Skeletal muscle satellite cell (primary cell): ENCODE results near the gene PSMD8.

ENCODE experiments used
- H3K27me3 ChIP-seq: 2 replicates; pipeline ENCODE4 v1.7.0; 2013; ENCODE audit warnings: low read length; ENCODE audit not compliant: control insufficient read depth, insufficient read depth
- H3K36me3 ChIP-seq: 2 replicates; pipeline ENCODE4 v1.7.0; 2013; ENCODE audit warnings: mild to moderate bottlenecking, control low read depth, low read length; ENCODE audit not compliant: insufficient read depth
- H3K4me1 ChIP-seq: 2 replicates; pipeline ENCODE4 v1.7.0; 2013; ENCODE audit warnings: low read length; ENCODE audit not compliant: control insufficient read depth, insufficient read depth
- H3K4me2 ChIP-seq: 2 replicates; pipeline ENCODE4 v1.7.0; 2013; ENCODE audit warnings: mild to moderate bottlenecking, low read length
- H3K4me3 ChIP-seq: 2 replicates; pipeline ENCODE4 v1.7.0; 2013; ENCODE audit warnings: low read length
- H3K9ac ChIP-seq: 2 replicates; pipeline ENCODE4 v1.7.0; 2013; ENCODE audit warnings: mild to moderate bottlenecking, low read depth, low read length, moderate library complexity
- H3K9me3 ChIP-seq: replicated peaks from 2 replicates; pipeline ENCODE4 v1.7.0; 2013; ENCODE audit warnings: mild to moderate bottlenecking, control low read depth, low read length

The PSMD8 gene

DNA sequence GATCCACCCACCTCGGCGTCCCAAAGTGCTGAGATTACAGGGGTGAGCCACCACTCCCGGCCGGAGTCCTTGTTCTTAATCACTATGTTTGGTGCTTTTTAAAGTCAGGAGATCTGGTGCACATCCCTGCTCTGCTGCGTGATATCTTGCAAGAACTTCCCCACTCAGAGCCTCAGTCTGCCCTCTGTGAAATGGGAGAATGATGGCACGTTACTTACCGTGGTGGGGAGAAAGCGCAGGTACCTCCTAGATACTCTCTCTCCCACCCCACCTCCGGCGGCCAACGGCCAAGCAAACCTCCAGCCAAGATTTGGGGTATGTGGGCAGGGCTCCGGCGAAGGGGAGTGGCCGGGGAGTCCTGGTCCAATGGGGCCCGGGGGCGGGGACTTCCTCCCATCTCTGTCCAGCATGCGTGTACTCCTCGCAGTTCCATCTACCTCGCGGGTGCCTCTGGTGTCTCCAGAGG, 58.9 kb downstream of the PSMD8 start, which contains the start of gene RYR1:
TSS of gene RYR1 (plus strand) at position 424 of the 466 bp plus-strand sequence. CDS start 139 bp downstream, outside the sequence.
- H3K4me3 ChIP-seq, result no peak within 1 kb of the TSS
- no peak within 1 kb of the TSS for H3K9ac ChIP-seq
- peaks cover 25% of the 10 kb centered on the region for H3K27me3 ChIP-seq
- no peaks in the 10 kb centered on the region for H3K9me3 ChIP-seq
- no peaks in the 10 kb centered on the region for H3K4me1 ChIP-seq
- no peaks in the 10 kb centered on the region for H3K36me3 ChIP-seq
- H3K4me2 ChIP-seq, result no peak within 1 kb of the TSS
